Measurements from ENCODE around the gene SLC17A5. TPM values are rescaled to one million over a fixed set of nuclear protein-coding genes. Genes with fewer than 3 reads are reported as not detected.

SLC17A5 gene
- total and polyA plus RNA-seq, 9 of the 15 experiments (the other 6 are each of a cell fraction or from before 2014, with no cell fraction given) = 1.3 to 7.2 (median 3.4) TPM

DNA sequence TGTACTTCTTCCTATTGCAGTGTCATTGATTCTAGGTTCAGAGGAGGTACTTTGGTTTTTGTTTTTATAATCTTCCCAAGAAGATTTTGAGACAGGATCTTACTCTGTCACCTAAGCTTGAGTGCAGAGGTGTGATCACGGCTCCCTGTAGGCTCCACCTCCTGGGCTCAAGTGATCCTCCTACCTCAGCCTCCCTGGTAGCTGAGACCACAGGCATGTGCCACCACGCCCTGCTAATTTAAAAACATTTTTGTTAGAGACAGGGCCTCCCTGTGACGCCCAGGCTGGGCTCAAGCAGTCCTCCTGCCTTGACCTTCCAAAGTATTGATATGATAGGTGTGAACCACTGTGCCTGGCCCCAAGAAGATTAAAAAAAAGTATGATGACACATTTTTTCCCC lies 3.4 kb upstream of the SLC17A5 start (continued):
- TF ChIP-seq TEAD4 (IDR thresholded peaks at IDR 0.05; ENCODE audit: low read length) = no peak
- TF ChIP-seq TEAD4 (CRISPR knock-in tag; IDR thresholded peaks at IDR 0.05; ENCODE audit: borderline replicate concordance) = no peak
- no peak for TF ChIP-seq BRD4 (IDR thresholded peaks at IDR 0.05)
- TF ChIP-seq ZNF143 (CRISPR knock-in tag; IDR thresholded peaks at IDR 0.05) = no peak
- TF ChIP-seq CGGBP1 (CRISPR knock-in tag; IDR thresholded peaks at IDR 0.05) = no peak
- TF ChIP-seq CBX5 (IDR thresholded peaks at IDR 0.05; ENCODE audit: borderline replicate concordance, low read depth) = no peak
- TF ChIP-seq, protein P1, sequence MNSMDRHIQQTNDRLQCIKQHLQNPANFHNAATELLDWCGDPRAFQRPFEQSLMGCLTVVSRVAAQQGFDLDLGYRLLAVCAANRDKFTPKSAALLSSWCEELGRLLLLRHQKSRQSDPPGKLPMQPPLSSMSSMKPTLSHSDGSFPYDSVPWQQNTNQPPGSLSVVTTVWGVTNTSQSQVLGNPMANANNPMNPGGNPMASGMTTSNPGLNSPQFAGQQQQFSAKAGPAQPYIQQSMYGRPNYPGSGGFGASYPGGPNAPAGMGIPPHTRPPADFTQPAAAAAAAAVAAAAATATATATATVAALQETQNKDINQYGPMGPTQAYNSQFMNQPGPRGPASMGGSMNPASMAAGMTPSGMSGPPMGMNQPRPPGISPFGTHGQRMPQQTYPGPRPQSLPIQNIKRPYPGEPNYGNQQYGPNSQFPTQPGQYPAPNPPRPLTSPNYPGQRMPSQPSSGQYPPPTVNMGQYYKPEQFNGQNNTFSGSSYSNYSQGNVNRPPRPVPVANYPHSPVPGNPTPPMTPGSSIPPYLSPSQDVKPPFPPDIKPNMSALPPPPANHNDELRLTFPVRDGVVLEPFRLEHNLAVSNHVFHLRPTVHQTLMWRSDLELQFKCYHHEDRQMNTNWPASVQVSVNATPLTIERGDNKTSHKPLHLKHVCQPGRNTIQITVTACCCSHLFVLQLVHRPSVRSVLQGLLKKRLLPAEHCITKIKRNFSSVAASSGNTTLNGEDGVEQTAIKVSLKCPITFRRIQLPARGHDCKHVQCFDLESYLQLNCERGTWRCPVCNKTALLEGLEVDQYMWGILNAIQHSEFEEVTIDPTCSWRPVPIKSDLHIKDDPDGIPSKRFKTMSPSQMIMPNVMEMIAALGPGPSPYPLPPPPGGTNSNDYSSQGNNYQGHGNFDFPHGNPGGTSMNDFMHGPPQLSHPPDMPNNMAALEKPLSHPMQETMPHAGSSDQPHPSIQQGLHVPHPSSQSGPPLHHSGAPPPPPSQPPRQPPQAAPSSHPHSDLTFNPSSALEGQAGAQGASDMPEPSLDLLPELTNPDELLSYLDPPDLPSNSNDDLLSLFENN (IDR thresholded peaks at IDR 0.05; ENCODE audit: low read depth in 2 of 2, low read length in 2 of 2) = no peak

GRCh38 chr6:73656531-73657145 lies 2.8 kb upstream of the SLC17A5 start:
- Histone ChIP-seq H3K4me3 (no peak overlapping the region), H3K9me3 (replicated peaks; ENCODE audit: control insufficient read depth, insufficient read depth, low read depth, low read length) (no peaks in the 10 kb centered on the region), H3K4me2 (ENCODE audit: insufficient read depth, low read length) (no peak overlapping the region), H3K27ac (ENCODE audit: extremely low read depth, low read depth, low read length) (no peak overlapping the region), H3K9me1 (ENCODE audit: control insufficient read depth, insufficient read depth, low read length) (no peaks in the 10 kb centered on the region), H3K4me1 (replicated peaks in 1 of 2; ENCODE audit: control insufficient read depth in 2 of 2, insufficient read depth in 2 of 2, low read length in 2 of 2) (peaks cover 5 to 8% of the 10 kb centered on the region in 2 experiments; a peak in 3 of 5 replicates), H3K36me3 (ENCODE audit: control insufficient read depth, insufficient read depth, low read length) (no peaks in the 10 kb centered on the region), H4K20me1 (replicated peaks; ENCODE audit: control insufficient read depth, insufficient read depth, low read length) (no peaks in the 10 kb centered on the region), H3K27me3 (ENCODE audit: control insufficient read depth in 2 of 2, insufficient read depth in 2 of 2, low read length in 2 of 2) (no peaks in the 10 kb centered on the region), H2AFZ (ENCODE audit: low read depth, low read length) (no peak overlapping the region), H3K9ac (ENCODE audit: insufficient read depth in 1 of 2, low read depth in 2 of 2, low read length in 2 of 2) (no peak overlapping the region), H3K79me2 (ENCODE audit: control insufficient read depth, insufficient read depth, low read length) (peaks cover 16% of the 10 kb centered on the region; the same call in 2 of the 3 replicates)
- FAIRE-seq (no peak), ATAC-seq (no peak), DNase-seq (ENCODE audit: extremely low read depth in 1 of 4, low spot score in 3 of 4) (no peak)
- TF ChIP-seq CAMTA2 (CRISPR knock-in tag; conservative IDR thresholded peaks at IDR 0.05) (no peak), TCF7L2 (IDR thresholded peaks at IDR 0.05; ENCODE audit: low read depth, low read length) (no peak), ZNF274 (IDR thresholded peaks at IDR 0.05; ENCODE audit: borderline replicate concordance, low read depth, low read length) (no peak), ZNF324 (CRISPR knock-in tag; IDR thresholded peaks at IDR 0.05) (no peak), ASH1L (IDR thresholded peaks at IDR 0.05; ENCODE audit: borderline replicate concordance, low read depth, partially characterized antibody) (no peak), FOXK1 (CRISPR knock-in tag; IDR thresholded peaks at IDR 0.05; ENCODE audit: borderline replicate concordance) (no peak), NFE2L1 (tag; IDR thresholded peaks at IDR 0.05; ENCODE audit: borderline replicate concordance, low read depth) (no peak), RUNX1 (IDR thresholded peaks at IDR 0.05; ENCODE audit: low read depth) (no peak)
- CTCF ChIA-PET (ENCODE audit: low intra/inter-chr PET ratio) = no interaction called here
- 71% methylated on average over 2 of the region's 2 CpGs for WGBS (ENCODE audit: insufficient coverage, low coverage, missing lambda C conversion rate)
- POLR2A ChIA-PET = no interaction called here
- intact Hi-C loops (cut with micrococcal nuclease) = no loop called here
- in situ Hi-C loops (cut with MboI) = no loop called here
- BruUV-seq (replicated peaks) = no TSS peak

Measured in K562 (cell line).